Neural cell (in vitro differentiated cells): ENCODE measurements around the gene APOC1.

Source experiments
- CTCF ChIP-seq: fragments of 450-650 bp; IDR thresholded peaks from 2 replicates; pipeline ENCODE4 v1.5.1; 2014; ENCODE audit warnings: antibody characterized with exemption, mild to moderate bottlenecking, moderate library complexity; ENCODE audit not compliant: poor library complexity, severe bottlenecking
- EP300 ChIP-seq: fragments of 450-650 bp; conservative IDR thresholded peaks from 2 replicates; pipeline ENCODE4 v1.6.1; 2014; ENCODE audit warnings: antibody characterized with exemption, mild to moderate bottlenecking, moderate library complexity; ENCODE audit not compliant: poor library complexity, severe bottlenecking
- POLR2AphosphoS5 ChIP-seq: IDR thresholded peaks from 2 replicates; pipeline ENCODE4 v1.6.1; 2012
- RAD21 ChIP-seq: fragments of 450-650 bp; conservative IDR thresholded peaks from 2 replicates; pipeline ENCODE4 v1.6.1; 2014; ENCODE audit warnings: antibody characterized with exemption, mild to moderate bottlenecking, moderate library complexity
- SMC3 ChIP-seq: fragments of 450-650 bp; conservative IDR thresholded peaks from 2 replicates; pipeline ENCODE4 v1.6.1; 2014; ENCODE audit warnings: antibody characterized with exemption, mild to moderate bottlenecking, moderate library complexity; ENCODE audit not compliant: poor library complexity
- TF ChIP-seq, protein P1 (sequence below): IDR thresholded peaks from 2 replicates; pipeline ENCODE4 v1.6.1; 2012; ENCODE audit warnings: borderline replicate concordance

DNA sequence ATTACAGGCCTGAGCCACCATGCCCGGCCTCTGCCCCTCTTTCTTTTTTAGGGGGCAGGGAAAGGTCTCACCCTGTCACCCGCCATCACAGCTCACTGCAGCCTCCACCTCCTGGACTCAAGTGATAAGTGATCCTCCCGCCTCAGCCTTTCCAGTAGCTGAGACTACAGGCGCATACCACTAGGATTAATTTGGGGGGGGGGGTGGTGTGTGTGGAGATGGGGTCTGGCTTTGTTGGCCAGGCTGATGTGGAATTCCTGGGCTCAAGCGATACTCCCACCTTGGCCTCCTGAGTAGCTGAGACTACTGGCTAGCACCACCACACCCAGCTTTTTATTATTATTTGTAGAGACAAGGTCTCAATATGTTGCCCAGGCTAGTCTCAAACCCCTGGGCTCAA, 4.6 kb upstream of the APOC1 start:
- no peak for TF ChIP-seq POLR2AphosphoS5
- no peak for TF ChIP-seq EP300
- TF ChIP-seq, protein P1, sequence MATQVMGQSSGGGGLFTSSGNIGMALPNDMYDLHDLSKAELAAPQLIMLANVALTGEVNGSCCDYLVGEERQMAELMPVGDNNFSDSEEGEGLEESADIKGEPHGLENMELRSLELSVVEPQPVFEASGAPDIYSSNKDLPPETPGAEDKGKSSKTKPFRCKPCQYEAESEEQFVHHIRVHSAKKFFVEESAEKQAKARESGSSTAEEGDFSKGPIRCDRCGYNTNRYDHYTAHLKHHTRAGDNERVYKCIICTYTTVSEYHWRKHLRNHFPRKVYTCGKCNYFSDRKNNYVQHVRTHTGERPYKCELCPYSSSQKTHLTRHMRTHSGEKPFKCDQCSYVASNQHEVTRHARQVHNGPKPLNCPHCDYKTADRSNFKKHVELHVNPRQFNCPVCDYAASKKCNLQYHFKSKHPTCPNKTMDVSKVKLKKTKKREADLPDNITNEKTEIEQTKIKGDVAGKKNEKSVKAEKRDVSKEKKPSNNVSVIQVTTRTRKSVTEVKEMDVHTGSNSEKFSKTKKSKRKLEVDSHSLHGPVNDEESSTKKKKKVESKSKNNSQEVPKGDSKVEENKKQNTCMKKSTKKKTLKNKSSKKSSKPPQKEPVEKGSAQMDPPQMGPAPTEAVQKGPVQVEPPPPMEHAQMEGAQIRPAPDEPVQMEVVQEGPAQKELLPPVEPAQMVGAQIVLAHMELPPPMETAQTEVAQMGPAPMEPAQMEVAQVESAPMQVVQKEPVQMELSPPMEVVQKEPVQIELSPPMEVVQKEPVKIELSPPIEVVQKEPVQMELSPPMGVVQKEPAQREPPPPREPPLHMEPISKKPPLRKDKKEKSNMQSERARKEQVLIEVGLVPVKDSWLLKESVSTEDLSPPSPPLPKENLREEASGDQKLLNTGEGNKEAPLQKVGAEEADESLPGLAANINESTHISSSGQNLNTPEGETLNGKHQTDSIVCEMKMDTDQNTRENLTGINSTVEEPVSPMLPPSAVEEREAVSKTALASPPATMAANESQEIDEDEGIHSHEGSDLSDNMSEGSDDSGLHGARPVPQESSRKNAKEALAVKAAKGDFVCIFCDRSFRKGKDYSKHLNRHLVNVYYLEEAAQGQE: no peak
- TF ChIP-seq CTCF: no peak
- no peak for TF ChIP-seq SMC3
- TF ChIP-seq RAD21: no peak
